ENCODE data around the gene TIMELESS. TPM values are rescaled to one million over a fixed set of nuclear protein-coding genes. Genes with fewer than 3 reads are reported as not detected.

Gene TIMELESS
- total and polyA plus RNA-seq, 2 experiments from 2014 or later = 28.7 to 54.8 TPM

DNA sequence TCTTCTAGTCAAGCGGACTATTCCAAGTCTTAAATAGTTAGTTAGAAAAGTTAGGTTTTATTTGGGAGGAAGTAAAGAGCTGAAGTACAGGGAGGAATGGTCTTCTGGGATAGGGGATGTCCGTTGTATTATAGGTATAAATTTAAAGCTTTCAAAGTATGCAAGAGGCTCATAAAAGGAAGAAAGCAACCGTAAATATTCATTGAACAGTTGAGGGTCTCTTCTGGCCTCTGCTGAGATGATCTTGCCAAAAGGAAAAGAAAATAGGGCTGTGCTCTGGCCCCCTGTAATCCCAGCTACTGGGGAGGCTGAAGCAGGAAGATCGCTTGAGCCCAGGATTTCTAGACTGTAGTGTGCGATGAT, 377 bp upstream of the TIMELESS start:
- Mint-ChIP-seq H3K4me3 (peak overlapping the region; percentile 86), H3K9me3 (peaks cover 11% of the 10 kb centered on the region), H3K4me1 (peaks cover 47% of the 10 kb centered on the region), H3K27ac (peak overlapping the region; percentile 98), H3K36me3 (ENCODE audit: low read depth) (peaks cover 27% of the 10 kb centered on the region), H3K27me3 (ENCODE audit: insufficient read depth, low read depth, poor library complexity) (peaks cover 17% of the 10 kb centered on the region)
- Histone ChIP-seq H3K27ac (ENCODE audit: low read depth) (peak overlapping the region; percentile 95), H4K20me1 (replicated peaks; ENCODE audit: insufficient read depth) (no peaks in the 10 kb centered on the region), H3K4me1 (ENCODE audit: insufficient read depth) (peaks cover 23% of the 10 kb centered on the region), H3K9me2 (ENCODE audit: insufficient read depth) (no peaks in the 10 kb centered on the region), H3K4me2 (peak overlapping the region; percentile 78), H3K4me3 (peak overlapping the region; percentile 61), H2AFZ (0 out of 2 replicates have a peak overlapping the region, but pooled peaks have one; percentile 26), H3K79me2 (replicated peaks; ENCODE audit: insufficient read depth) (peaks cover 29% of the 10 kb centered on the region), H3K27me3 (ENCODE audit: insufficient read depth) (no peaks in the 10 kb centered on the region), H3K36me3 (ENCODE audit: insufficient read depth) (no peaks in the 10 kb centered on the region), H3F3A (replicated peaks; ENCODE audit: low read depth) (0 out of 2 replicates have a peak, but pooled peaks cover 4% of the 10 kb centered on the region)
- peak; percentile 2; the same call in 2 of the 3 replicates for ATAC-seq
- no peak for DNase-seq (ENCODE audit: low spot score)
- TF ChIP-seq CREB1 (CRISPR knock-in tag; IDR thresholded peaks at IDR 0.05; ENCODE audit: low read depth) = no peak
- TF ChIP-seq EZH2 (IDR thresholded peaks at IDR 0.05; ENCODE audit: low read depth, unreplicated experiment) = no peak
- TF ChIP-seq, protein P1, sequence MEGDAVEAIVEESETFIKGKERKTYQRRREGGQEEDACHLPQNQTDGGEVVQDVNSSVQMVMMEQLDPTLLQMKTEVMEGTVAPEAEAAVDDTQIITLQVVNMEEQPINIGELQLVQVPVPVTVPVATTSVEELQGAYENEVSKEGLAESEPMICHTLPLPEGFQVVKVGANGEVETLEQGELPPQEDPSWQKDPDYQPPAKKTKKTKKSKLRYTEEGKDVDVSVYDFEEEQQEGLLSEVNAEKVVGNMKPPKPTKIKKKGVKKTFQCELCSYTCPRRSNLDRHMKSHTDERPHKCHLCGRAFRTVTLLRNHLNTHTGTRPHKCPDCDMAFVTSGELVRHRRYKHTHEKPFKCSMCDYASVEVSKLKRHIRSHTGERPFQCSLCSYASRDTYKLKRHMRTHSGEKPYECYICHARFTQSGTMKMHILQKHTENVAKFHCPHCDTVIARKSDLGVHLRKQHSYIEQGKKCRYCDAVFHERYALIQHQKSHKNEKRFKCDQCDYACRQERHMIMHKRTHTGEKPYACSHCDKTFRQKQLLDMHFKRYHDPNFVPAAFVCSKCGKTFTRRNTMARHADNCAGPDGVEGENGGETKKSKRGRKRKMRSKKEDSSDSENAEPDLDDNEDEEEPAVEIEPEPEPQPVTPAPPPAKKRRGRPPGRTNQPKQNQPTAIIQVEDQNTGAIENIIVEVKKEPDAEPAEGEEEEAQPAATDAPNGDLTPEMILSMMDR (conservative IDR thresholded peaks at IDR 0.05; ENCODE audit: low read depth in 2 of 2) = no peak
- TF ChIP-seq ZNF331 (CRISPR knock-in tag; IDR thresholded peaks at IDR 0.05; ENCODE audit: low read depth) = no peak
- TF ChIP-seq POLR2AphosphoS5 (IDR thresholded peaks at IDR 0.05; ENCODE audit: low read depth) = no peak
- TF ChIP-seq STAT1 (IDR thresholded peaks at IDR 0.05; ENCODE audit: unreplicated experiment) = no peak
- TF ChIP-seq JUNB (IDR thresholded peaks at IDR 0.05; ENCODE audit: unreplicated experiment) = no peak
- no peak for TF ChIP-seq ZNF114 (CRISPR knock-in tag; IDR thresholded peaks at IDR 0.05)
- TF ChIP-seq, protein P2, sequence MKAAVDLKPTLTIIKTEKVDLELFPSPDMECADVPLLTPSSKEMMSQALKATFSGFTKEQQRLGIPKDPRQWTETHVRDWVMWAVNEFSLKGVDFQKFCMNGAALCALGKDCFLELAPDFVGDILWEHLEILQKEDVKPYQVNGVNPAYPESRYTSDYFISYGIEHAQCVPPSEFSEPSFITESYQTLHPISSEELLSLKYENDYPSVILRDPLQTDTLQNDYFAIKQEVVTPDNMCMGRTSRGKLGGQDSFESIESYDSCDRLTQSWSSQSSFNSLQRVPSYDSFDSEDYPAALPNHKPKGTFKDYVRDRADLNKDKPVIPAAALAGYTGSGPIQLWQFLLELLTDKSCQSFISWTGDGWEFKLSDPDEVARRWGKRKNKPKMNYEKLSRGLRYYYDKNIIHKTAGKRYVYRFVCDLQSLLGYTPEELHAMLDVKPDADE (IDR thresholded peaks at IDR 0.05) = no peak
- no peak for TF ChIP-seq EZH2phosphoT487 (IDR thresholded peaks at IDR 0.05; ENCODE audit: unreplicated experiment)
- TF ChIP-seq, protein P3, sequence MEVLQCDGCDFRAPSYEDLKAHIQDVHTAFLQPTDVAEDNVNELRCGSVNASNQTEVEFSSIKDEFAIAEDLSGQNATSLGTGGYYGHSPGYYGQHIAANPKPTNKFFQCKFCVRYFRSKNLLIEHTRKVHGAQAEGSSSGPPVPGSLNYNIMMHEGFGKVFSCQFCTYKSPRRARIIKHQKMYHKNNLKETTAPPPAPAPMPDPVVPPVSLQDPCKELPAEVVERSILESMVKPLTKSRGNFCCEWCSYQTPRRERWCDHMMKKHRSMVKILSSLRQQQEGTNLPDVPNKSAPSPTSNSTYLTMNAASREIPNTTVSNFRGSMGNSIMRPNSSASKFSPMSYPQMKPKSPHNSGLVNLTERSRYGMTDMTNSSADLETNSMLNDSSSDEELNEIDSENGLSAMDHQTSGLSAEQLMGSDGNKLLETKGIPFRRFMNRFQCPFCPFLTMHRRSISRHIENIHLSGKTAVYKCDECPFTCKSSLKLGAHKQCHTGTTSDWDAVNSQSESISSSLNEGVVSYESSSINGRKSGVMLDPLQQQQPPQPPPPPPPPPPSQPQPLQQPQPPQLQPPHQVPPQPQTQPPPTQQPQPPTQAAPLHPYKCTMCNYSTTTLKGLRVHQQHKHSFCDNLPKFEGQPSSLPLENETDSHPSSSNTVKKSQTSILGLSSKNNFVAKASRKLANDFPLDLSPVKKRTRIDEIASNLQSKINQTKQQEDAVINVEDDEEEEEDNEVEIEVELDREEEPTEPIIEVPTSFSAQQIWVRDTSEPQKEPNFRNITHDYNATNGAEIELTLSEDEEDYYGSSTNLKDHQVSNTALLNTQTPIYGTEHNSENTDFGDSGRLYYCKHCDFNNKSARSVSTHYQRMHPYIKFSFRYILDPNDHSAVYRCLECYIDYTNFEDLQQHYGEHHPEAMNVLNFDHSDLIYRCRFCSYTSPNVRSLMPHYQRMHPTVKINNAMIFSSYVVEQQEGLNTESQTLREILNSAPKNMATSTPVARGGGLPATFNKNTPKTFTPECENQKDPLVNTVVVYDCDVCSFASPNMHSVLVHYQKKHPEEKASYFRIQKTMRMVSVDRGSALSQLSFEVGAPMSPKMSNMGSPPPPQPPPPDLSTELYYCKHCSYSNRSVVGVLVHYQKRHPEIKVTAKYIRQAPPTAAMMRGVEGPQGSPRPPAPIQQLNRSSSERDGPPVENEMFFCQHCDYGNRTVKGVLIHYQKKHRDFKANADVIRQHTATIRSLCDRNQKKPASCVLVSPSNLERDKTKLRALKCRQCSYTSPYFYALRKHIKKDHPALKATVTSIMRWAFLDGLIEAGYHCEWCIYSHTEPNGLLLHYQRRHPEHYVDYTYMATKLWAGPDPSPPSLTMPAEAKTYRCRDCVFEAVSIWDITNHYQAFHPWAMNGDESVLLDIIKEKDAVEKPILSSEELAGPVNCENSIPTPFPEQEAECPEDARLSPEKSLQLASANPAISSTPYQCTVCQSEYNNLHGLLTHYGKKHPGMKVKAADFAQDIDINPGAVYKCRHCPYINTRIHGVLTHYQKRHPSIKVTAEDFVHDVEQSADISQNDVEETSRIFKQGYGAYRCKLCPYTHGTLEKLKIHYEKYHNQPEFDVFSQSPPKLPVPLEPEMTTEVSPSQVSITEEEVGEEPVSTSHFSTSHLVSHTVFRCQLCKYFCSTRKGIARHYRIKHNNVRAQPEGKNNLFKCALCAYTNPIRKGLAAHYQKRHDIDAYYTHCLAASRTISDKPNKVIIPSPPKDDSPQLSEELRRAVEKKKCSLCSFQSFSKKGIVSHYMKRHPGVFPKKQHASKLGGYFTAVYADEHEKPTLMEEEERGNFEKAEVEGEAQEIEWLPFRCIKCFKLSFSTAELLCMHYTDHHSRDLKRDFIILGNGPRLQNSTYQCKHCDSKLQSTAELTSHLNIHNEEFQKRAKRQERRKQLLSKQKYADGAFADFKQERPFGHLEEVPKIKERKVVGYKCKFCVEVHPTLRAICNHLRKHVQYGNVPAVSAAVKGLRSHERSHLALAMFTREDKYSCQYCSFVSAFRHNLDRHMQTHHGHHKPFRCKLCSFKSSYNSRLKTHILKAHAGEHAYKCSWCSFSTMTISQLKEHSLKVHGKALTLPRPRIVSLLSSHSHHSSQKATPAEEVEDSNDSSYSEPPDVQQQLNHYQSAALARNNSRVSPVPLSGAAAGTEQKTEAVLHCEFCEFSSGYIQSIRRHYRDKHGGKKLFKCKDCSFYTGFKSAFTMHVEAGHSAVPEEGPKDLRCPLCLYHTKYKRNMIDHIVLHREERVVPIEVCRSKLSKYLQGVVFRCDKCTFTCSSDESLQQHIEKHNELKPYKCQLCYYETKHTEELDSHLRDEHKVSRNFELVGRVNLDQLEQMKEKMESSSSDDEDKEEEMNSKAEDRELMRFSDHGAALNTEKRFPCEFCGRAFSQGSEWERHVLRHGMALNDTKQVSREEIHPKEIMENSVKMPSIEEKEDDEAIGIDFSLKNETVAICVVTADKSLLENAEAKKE (CRISPR knock-in tag; IDR thresholded peaks at IDR 0.05) = no peak
- no peak for TF ChIP-seq NANOG (IDR thresholded peaks at IDR 0.05; ENCODE audit: borderline replicate concordance)
- TF ChIP-seq, protein P4, sequence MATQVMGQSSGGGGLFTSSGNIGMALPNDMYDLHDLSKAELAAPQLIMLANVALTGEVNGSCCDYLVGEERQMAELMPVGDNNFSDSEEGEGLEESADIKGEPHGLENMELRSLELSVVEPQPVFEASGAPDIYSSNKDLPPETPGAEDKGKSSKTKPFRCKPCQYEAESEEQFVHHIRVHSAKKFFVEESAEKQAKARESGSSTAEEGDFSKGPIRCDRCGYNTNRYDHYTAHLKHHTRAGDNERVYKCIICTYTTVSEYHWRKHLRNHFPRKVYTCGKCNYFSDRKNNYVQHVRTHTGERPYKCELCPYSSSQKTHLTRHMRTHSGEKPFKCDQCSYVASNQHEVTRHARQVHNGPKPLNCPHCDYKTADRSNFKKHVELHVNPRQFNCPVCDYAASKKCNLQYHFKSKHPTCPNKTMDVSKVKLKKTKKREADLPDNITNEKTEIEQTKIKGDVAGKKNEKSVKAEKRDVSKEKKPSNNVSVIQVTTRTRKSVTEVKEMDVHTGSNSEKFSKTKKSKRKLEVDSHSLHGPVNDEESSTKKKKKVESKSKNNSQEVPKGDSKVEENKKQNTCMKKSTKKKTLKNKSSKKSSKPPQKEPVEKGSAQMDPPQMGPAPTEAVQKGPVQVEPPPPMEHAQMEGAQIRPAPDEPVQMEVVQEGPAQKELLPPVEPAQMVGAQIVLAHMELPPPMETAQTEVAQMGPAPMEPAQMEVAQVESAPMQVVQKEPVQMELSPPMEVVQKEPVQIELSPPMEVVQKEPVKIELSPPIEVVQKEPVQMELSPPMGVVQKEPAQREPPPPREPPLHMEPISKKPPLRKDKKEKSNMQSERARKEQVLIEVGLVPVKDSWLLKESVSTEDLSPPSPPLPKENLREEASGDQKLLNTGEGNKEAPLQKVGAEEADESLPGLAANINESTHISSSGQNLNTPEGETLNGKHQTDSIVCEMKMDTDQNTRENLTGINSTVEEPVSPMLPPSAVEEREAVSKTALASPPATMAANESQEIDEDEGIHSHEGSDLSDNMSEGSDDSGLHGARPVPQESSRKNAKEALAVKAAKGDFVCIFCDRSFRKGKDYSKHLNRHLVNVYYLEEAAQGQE (IDR thresholded peaks at IDR 0.05; ENCODE audit: unreplicated experiment) = no peak

Measured in GM23338 (cell line).